ENCODE results near the gene BARHL2. TPM values are rescaled to one million over a fixed set of nuclear protein-coding genes. Genes with fewer than 3 reads are reported as not detected.
A peak's percentile ranks its signal among the peaks of the same experiment; 100 is the strongest.

The BARHL2 gene
- total and polyA plus RNA-seq, 2 donors from 2014 or later = not detected

DNA sequence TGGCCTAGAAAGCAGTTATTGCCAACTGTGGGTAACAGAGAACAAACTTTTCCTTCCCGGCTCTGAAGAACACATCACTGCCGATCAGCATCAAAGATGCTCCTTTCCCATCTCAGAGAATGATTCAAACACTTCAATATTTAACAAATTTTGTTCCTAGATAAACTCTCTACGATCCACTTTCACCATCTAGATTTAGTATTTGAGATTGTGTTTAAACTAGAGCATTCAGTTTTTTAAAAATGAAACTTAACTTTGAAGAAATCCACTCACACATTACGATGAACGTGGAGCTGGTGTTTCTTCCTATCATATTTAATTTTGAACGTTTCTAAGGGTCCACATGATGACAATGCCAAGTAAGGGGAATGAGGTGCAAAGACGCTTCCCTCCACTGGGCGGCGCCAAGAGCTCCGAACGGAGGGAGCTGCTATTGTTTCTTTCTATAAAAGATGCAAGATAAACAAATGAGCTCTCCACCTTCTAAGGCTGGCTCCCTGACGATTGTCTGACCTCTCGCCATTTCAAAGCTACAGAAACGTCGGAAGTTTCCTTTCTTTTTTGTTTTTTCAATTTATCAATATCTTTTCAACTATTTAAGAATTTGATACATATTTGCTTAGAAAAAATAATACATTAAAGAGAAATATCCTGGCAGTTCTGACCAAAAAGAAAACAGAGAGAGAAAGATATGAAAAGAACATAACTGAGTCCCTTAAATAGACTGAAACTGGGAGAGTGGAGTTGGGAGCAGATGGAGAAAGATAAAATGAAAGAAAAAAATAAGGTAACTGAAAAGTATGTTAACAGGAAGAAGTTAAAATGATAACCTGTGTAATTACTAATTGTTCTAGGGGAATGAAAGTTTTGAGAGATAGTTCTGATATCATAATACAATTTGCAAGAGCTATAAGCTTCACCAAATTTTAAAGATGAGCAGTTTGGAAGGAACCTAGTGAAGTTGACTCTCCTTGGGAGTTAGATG is 4.4 kb upstream of the BARHL2 start:
- Histone ChIP-seq H3K36me3 (ENCODE audit: control insufficient read depth in 2 of 3, insufficient read depth in 3 of 3, low read length in 3 of 3) (no peaks in the 10 kb centered on the region), H3K9ac (ENCODE audit: low read length in 3 of 3) (no peak overlapping the region), H3K4me1 (ENCODE audit: control insufficient read depth in 2 of 3, insufficient read depth in 2 of 3, low read depth in 1 of 3, low read length in 3 of 3) (peaks cover 0 to 16% (median 8%) of the 10 kb centered on the region in 3 donors), H3K27ac (ENCODE audit: low read depth in 2 of 2, low read length in 2 of 2) (no peak overlapping the region), H3K9me3 (ENCODE audit: control insufficient read depth in 2 of 3, insufficient read depth in 1 of 3, low read length in 3 of 3) (no peaks in the 10 kb centered on the region), H3K27me3 (ENCODE audit: control insufficient read depth, insufficient read depth, low read length) (peaks cover 83% of the 10 kb centered on the region), H3K4me3 (ENCODE audit: low read length in 3 of 3) (no peak overlapping the region)
- TF ChIP-seq, protein P1, sequence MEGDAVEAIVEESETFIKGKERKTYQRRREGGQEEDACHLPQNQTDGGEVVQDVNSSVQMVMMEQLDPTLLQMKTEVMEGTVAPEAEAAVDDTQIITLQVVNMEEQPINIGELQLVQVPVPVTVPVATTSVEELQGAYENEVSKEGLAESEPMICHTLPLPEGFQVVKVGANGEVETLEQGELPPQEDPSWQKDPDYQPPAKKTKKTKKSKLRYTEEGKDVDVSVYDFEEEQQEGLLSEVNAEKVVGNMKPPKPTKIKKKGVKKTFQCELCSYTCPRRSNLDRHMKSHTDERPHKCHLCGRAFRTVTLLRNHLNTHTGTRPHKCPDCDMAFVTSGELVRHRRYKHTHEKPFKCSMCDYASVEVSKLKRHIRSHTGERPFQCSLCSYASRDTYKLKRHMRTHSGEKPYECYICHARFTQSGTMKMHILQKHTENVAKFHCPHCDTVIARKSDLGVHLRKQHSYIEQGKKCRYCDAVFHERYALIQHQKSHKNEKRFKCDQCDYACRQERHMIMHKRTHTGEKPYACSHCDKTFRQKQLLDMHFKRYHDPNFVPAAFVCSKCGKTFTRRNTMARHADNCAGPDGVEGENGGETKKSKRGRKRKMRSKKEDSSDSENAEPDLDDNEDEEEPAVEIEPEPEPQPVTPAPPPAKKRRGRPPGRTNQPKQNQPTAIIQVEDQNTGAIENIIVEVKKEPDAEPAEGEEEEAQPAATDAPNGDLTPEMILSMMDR (IDR thresholded peaks at IDR 0.05; ENCODE audit: borderline replicate concordance, extremely low read depth, insufficient read depth) = peak; percentile 65
- FAIRE-seq (peak; percentile 25), DNase-seq (peak in 4 of 5 donors; percentile 69 to 89 (median 75))
- intact Hi-C loops (cut with DNase I) = no loop called here

DNA sequence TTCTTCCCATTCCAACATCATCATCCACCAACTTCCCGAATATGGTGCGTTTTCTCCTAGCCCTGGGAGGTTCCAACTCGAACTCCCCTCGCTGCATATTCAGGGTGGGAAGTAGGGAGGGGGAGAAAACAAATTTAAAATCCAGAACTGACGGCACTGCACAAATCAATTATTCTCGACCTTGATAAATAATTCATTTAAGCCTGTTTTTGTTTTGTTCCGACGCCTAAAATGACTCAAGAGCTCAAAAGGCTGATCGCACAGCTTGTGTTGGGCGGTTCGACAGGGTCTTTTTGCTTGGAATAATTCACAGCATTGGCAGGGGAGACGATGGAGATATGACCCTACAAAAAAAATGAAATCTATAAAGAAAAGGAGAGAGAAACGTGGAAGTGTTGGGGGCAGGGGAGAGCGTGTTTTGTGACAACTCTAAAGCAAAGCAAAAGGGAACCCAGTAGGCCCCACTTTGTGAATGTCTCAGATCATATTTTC is 3.1 kb upstream of the BARHL2 start:
- Histone ChIP-seq H3K27ac (ENCODE audit: low read depth in 2 of 2, low read length in 2 of 2) (no peak overlapping the region), H3K9ac (ENCODE audit: low read length in 3 of 3) (no peak overlapping the region), H3K27me3 (ENCODE audit: control insufficient read depth, insufficient read depth, low read length) (peaks cover 83% of the 10 kb centered on the region), H3K4me3 (ENCODE audit: low read length in 3 of 3) (no peak overlapping the region), H3K9me3 (ENCODE audit: control insufficient read depth in 2 of 3, insufficient read depth in 1 of 3, low read length in 3 of 3) (no peaks in the 10 kb centered on the region), H3K4me1 (ENCODE audit: control insufficient read depth in 2 of 3, insufficient read depth in 2 of 3, low read depth in 1 of 3, low read length in 3 of 3) (peaks cover 0 to 8% (median 0%) of the 10 kb centered on the region in 3 donors), H3K36me3 (ENCODE audit: control insufficient read depth in 2 of 3, insufficient read depth in 3 of 3, low read length in 3 of 3) (no peaks in the 10 kb centered on the region)
- FAIRE-seq (no peak), DNase-seq (no peak)
- intact Hi-C loops (cut with DNase I) = no loop called here
- TF ChIP-seq, protein P1 (IDR thresholded peaks at IDR 0.05; ENCODE audit: borderline replicate concordance, extremely low read depth, insufficient read depth) = no peak

DNA sequence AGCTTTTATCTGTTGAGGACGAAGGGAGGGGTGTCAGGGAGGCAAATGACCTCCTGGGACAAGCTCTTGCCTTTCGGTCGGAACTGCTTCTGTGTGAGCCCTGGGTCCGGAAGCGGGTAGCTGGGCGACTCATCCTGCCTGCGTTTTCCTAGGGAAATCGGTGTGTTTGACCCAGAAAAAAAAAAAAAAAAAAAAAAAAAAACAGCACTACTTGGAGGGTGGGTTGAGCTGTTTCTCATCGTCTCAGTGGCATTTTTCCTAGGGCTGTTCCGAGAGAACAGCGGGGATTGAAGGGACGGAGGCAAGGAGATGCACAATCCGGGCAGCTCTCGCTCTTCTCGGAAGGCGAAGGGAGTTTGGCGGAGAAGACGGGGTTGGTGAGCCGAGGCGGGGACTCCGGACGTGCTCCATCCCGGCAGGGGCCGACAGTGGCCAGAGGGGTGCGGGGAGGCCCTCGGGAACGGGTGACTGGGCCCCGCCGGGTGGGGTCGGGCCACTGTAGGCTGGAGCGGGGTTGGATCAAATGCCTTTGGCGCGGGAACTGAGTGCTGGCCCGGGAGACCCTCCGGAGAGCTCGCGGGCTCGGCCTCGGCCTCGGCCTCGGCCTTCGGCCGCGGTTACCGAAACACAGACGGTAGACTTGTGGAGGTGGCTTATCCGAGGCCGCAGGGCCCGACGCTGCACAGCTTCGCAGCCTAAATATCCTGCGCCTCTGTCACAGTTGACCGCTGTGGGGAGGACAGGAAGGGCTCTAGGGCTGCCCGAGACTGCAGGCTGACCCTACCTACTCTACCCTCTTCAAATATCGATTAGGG is 2.4 kb upstream of the BARHL2 start:
- H3K36me3 ChIP-seq (ENCODE audit: control insufficient read depth in 2 of 3, insufficient read depth in 3 of 3, low read length in 3 of 3) = no peaks in the 10 kb centered on the region
- FAIRE-seq (no peak), DNase-seq (no peak)
- H3K4me1 ChIP-seq (ENCODE audit: control insufficient read depth in 2 of 3, insufficient read depth in 2 of 3, low read depth in 1 of 3, low read length in 3 of 3) = peaks cover 0 to 8% (median 0%) of the 10 kb centered on the region in 3 donors
- TF ChIP-seq, protein P1 (IDR thresholded peaks at IDR 0.05; ENCODE audit: borderline replicate concordance, extremely low read depth, insufficient read depth) = no peak
- H3K9ac ChIP-seq (ENCODE audit: low read length in 3 of 3) = no peak overlapping the region
- intact Hi-C loops (cut with DNase I) = no loop called here
- no peak overlapping the region for H3K27ac ChIP-seq (ENCODE audit: low read depth in 2 of 2, low read length in 2 of 2)
- peaks cover 84% of the 10 kb centered on the region for H3K27me3 ChIP-seq (ENCODE audit: control insufficient read depth, insufficient read depth, low read length)
- no peak overlapping the region for H3K4me3 ChIP-seq (ENCODE audit: low read length in 3 of 3)
- H3K9me3 ChIP-seq (ENCODE audit: control insufficient read depth in 2 of 3, insufficient read depth in 1 of 3, low read length in 3 of 3) = no peaks in the 10 kb centered on the region
